Sigmoid colon (tissue), 7 donors: ENCODE results near the gene PPARA. TPM values are rescaled to one million over a fixed set of nuclear protein-coding genes. Genes with fewer than 3 reads are reported as not detected.

Source experiments
- DNase-seq: peaks from one replicate; pipeline ENCODE4 v3.0.0-alpha.2; 2019
- H3K27ac ChIP-seq, 4 donors: fragments of 200-600 bp; sonication (generic); one replicate each; pipeline ENCODE4 v1.5.1; 2016 to 2019; ENCODE audit warnings: mild to moderate bottlenecking in 1 of 4
- H3K27me3 ChIP-seq, 3 donors: fragments of 200-600 bp; sonication (generic); one replicate each; pipeline ENCODE4 v1.5.1; 2019; ENCODE audit warnings: mild to moderate bottlenecking in 1 of 3
- H3K36me3 ChIP-seq, 4 donors: fragments of 200-600 bp; sonication (generic); one replicate each; pipeline ENCODE4 v1.5.1; 2016 to 2019
- H3K4me1 ChIP-seq, 4 donors: fragments of 200-600 bp; sonication (generic); one replicate each; pipeline ENCODE4 v1.5.1; 2017 to 2019
- H3K4me3 ChIP-seq, 4 donors: fragments of 200-600 bp; sonication (generic); one replicate each; pipeline ENCODE4 v1.5.1; 2017 to 2019; ENCODE audit warnings: mild to moderate bottlenecking in 2 of 4, moderate library complexity in 1 of 4
- H3K9me3 ChIP-seq, 4 donors: fragments of 200-600 bp in 3 of 4; sonication (generic) in 3 of 4; one replicate each; pipeline versions ENCODE4 v1.5.1 to v1.6.1; 2013 to 2019
- CTCF ChIP-seq, 4 experiments: fragments of 450-650 bp in 3 of 4; fragments of 200-600 bp in 1 of 4; IDR thresholded peaks; one replicate each; pipeline ENCODE4 v1.5.1; 2016 to 2019; ENCODE audit warnings: antibody characterized with exemption in 4 of 4, mild to moderate bottlenecking in 3 of 4, moderate library complexity in 2 of 4
- EP300 ChIP-seq, 4 donors: sonication (generic); formaldehyde crosslinking; IDR thresholded peaks; one replicate each; pipeline ENCODE4 v1.6.1; 2017; ENCODE audit warnings: antibody characterized with exemption in 4 of 4
- POLR2A ChIP-seq, 2 donors: fragments of 450-650 bp; IDR thresholded peaks; one replicate each; pipeline ENCODE4 v1.6.1; 2016; ENCODE audit warnings: antibody characterized with exemption in 2 of 2, mild to moderate bottlenecking in 2 of 2, moderate library complexity in 2 of 2
- POLR2AphosphoS5 ChIP-seq, 4 donors: sonication (generic); formaldehyde crosslinking; IDR thresholded peaks; one replicate each; pipeline ENCODE4 v1.6.1; 2017; ENCODE audit warnings: antibody characterized with exemption in 4 of 4
- WGBS, 2 donors: extraction: QIAGEN DNeasy Blood & Tissue Kit; methylation state at CpG; one replicate each; pipeline ENCODE4 v1.1.7; 2013; 5-methylcytosine and 5-hydroxymethylcytosine counted together
- intact Hi-C: fragments of 100-400 bp; cut with DNase I; formaldehyde crosslinking; loops from one replicate; pipeline ENCODE4 v1.15.1; 2023
- polyA plus RNA-seq, 3 donors: library from polyadenylated mRNA; stranded (reverse); fragments of 200-250 nt; gene quantifications; one replicate each; pipeline ENCODE4 v1.2.3, GENCODE V29; 2013
- total RNA-seq, 4 donors: library from RNA; depleted of rRNA; stranded (reverse); fragments of >200 nt; gene quantifications; one replicate each; pipeline ENCODE4 v1.1.0, GENCODE V29; 2016
- donor health status: healthy with polysubstance abuse.
- donor health status: Bipolar disorder and iron deficiency.
- donor health status: healthy.

The PPARA gene
- total and polyA plus RNA-seq, 7 donors = 7.8 to 22.7 (median 20.1) TPM

GRCh38 chr22:46214616-46215015 lies 64.3 kb downstream of the PPARA start:
- Histone ChIP-seq H3K27me3 (no peaks in the 10 kb centered on the region), H3K4me3 (no peak overlapping the region), H3K9me3 (peaks cover 2 to 3% (median 2%) of the 10 kb centered on the region in 4 donors), H3K4me1 (no peaks in the 10 kb centered on the region), H3K27ac (no peak overlapping the region), H3K36me3 (peaks cover 3 to 62% (median 22%) of the 10 kb centered on the region in 4 donors)
- no peak for DNase-seq
- intact Hi-C loops = no loop called here
- 96 to 99% methylated on average over 28 of the region's 28 CpGs for WGBS, 2 donors
- TF ChIP-seq POLR2AphosphoS5 (IDR thresholded peaks at IDR 0.05) = no peak
- TF ChIP-seq CTCF (IDR thresholded peaks at IDR 0.05) = no peak
- TF ChIP-seq EP300 (IDR thresholded peaks at IDR 0.05) = no peak
- no peak for TF ChIP-seq POLR2A (IDR thresholded peaks at IDR 0.05)

- WGBS, 2 donors = 58 to 70% methylated on average over 10 of the region's 10 CpGs
- no peaks in the 10 kb centered on the region for H3K4me1 ChIP-seq
- no peak overlapping the region for H3K27ac ChIP-seq
- no peak for TF ChIP-seq POLR2A (IDR thresholded peaks at IDR 0.05)
- TF ChIP-seq POLR2AphosphoS5 (IDR thresholded peaks at IDR 0.05) = no peak
- no peak for TF ChIP-seq CTCF (IDR thresholded peaks at IDR 0.05)
- no peak for TF ChIP-seq EP300 (IDR thresholded peaks at IDR 0.05)
- DNase-seq = no peak
- peaks cover 5 to 82% (median 38%) of the 10 kb centered on the region in 4 donors for H3K36me3 ChIP-seq
- no peaks in the 10 kb centered on the region for H3K27me3 ChIP-seq
- intact Hi-C loops = no loop called here
- H3K4me3 ChIP-seq = no peak overlapping the region
- no peaks in the 10 kb centered on the region for H3K9me3 ChIP-seq
Observed at GRCh38 chr22:46219636-46220035, 69.3 kb downstream of the PPARA start.

DNA sequence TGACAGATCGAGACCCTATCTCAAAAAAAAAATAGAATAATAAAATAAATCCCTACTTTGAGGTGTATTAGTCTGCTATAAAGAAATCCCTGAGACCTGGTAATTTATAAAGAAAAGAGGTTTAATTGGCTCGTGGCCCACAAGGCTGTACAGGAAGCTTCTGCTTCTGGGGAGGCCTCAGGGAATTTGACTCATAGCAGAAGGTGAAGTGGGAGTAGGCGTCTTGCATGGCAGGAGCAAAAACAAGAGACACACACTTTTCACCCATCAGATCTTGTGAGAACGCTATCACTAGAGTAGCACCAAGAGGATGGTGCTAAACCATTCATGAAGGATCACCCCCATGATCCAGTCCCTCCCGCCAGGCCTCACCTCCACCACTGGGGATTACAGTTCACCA lies 70.6 kb downstream of the PPARA start:
- peaks cover 5 to 75% (median 30%) of the 10 kb centered on the region in 4 donors for H3K36me3 ChIP-seq
- intact Hi-C loops = no loop called here

GRCh38 chr22:46224044-46224897 lies 73.9 kb downstream of the PPARA start:
- intact Hi-C loops = no loop called here
- Histone ChIP-seq H3K4me1 (no peaks in the 10 kb centered on the region), H3K4me3 (no peak overlapping the region), H3K27me3 (no peaks in the 10 kb centered on the region), H3K9me3 (no peaks in the 10 kb centered on the region), H3K27ac (no peak overlapping the region), H3K36me3 (peaks cover 5 to 45% (median 18%) of the 10 kb centered on the region in 4 donors)
- WGBS, 2 donors = 89 to 94% methylated on average over 23 of the region's 23 CpGs
- no peak for TF ChIP-seq EP300 (IDR thresholded peaks at IDR 0.05)
- no peak for TF ChIP-seq CTCF (IDR thresholded peaks at IDR 0.05)
- no peak for TF ChIP-seq POLR2A (IDR thresholded peaks at IDR 0.05)
- TF ChIP-seq POLR2AphosphoS5 (IDR thresholded peaks at IDR 0.05) = no peak
- DNase-seq = no peak

More for the DNA sequence above, 70.6 kb downstream of the PPARA start:
- no peaks in the 10 kb centered on the region for H3K9me3 ChIP-seq
- no peak overlapping the region for H3K27ac ChIP-seq
- no peaks in the 10 kb centered on the region for H3K4me1 ChIP-seq
- 84 to 93% methylated on average over 5 of the region's 5 CpGs for WGBS, 2 donors
- no peaks in the 10 kb centered on the region for H3K27me3 ChIP-seq
- TF ChIP-seq POLR2AphosphoS5 (IDR thresholded peaks at IDR 0.05) = no peak
- TF ChIP-seq CTCF (IDR thresholded peaks at IDR 0.05) = no peak
- no peak for TF ChIP-seq EP300 (IDR thresholded peaks at IDR 0.05)
- TF ChIP-seq POLR2A (IDR thresholded peaks at IDR 0.05) = no peak
- no peak for DNase-seq
- H3K4me3 ChIP-seq = no peak overlapping the region
